OCI-LY1 (cell line): ENCODE measurements around the gene FGGY.

Experiments
- CTCF ChIP-seq: fragments of 200-600 bp; sonication (generic), shearing (Covaris generic); IDR thresholded peaks from 2 replicates; pipeline ENCODE4 v1.5.1; 2017; ENCODE audit warnings: mild to moderate bottlenecking, antibody characterized with exemption, low read length, moderate library complexity, mixed read lengths
- EZH2 ChIP-seq: fragments of 200-600 bp; sonication (generic), shearing (Covaris generic); IDR thresholded peaks from 2 replicates; pipeline ENCODE4 v1.8.0; 2017; ENCODE audit warnings: borderline replicate concordance, mixed run types, mild to moderate bottlenecking, antibody characterized with exemption, low read length, moderate library complexity, mixed read lengths

GRCh38 chr1:59714219-59714618 is 417.3 kb downstream of the FGGY start:
- TF ChIP-seq CTCF (no peak), EZH2 (no peak)
